Natural killer cell treated with Interleukin-12 subunit alpha and Interleukin-12 subunit beta and Interleukin-15 and Interleukin-18, amount 100 ng/mL, for 72 hours (primary cell): ENCODE results near the gene RASA4B. TPM values are rescaled to one million over a fixed set of nuclear protein-coding genes. Genes with fewer than 3 reads are reported as not detected.

ENCODE experiments used
- ATAC-seq, 2 donors: fragments of 150-1000 bp; cut with Tn5 transposase in 1 of 2; sonication (Bioruptor Pico), chemical (Tn5 transposase) in 1 of 2; 2 replicates each; pipeline ENCODE4 v1.10.0; 2021
- DNase-seq: peaks from one replicate; pipeline ENCODE4 v3.0.0; 2022; ENCODE audit warnings: low spot score
- H3K27ac Mint-ChIP-seq, 2 donors: 1 replicate in 1 of 2; 2 replicates in 1 of 2; pipeline ENCODE4 v1.8.0; 2022; ENCODE audit warnings: mixed read lengths in 2 of 2, mild to moderate bottlenecking in 1 of 2, moderate library complexity in 1 of 2
- H3K27me3 Mint-ChIP-seq, 2 donors: 1 replicate in 1 of 2; 2 replicates in 1 of 2; pipeline ENCODE4 v1.8.0; 2022; ENCODE audit warnings: mixed read lengths in 2 of 2
- H3K36me3 Mint-ChIP-seq: one replicate; pipeline ENCODE4 v1.8.0; 2022; ENCODE audit warnings: mixed read lengths
- H3K4me1 Mint-ChIP-seq, 2 donors: 1 replicate in 1 of 2; 2 replicates in 1 of 2; pipeline ENCODE4 v1.8.0; 2022; ENCODE audit warnings: low read depth in 2 of 2, mixed read lengths in 2 of 2, mild to moderate bottlenecking in 1 of 2
- H3K4me3 Mint-ChIP-seq: one replicate; pipeline ENCODE4 v1.8.0; 2022; ENCODE audit warnings: mixed read lengths
- H3K9me3 Mint-ChIP-seq: 2 replicates; pipeline ENCODE4 v1.8.0; 2022; ENCODE audit warnings: mixed read lengths
- total RNA-seq, 2 donors: library from RNA; stranded (reverse); gene quantifications; one replicate each; pipeline ENCODE4 v1.2.3, GENCODE V29; 2022

Gene RASA4B
- total RNA-seq, 2 donors from 2014 or later: 0.48 to 23.4 TPM

DNA sequence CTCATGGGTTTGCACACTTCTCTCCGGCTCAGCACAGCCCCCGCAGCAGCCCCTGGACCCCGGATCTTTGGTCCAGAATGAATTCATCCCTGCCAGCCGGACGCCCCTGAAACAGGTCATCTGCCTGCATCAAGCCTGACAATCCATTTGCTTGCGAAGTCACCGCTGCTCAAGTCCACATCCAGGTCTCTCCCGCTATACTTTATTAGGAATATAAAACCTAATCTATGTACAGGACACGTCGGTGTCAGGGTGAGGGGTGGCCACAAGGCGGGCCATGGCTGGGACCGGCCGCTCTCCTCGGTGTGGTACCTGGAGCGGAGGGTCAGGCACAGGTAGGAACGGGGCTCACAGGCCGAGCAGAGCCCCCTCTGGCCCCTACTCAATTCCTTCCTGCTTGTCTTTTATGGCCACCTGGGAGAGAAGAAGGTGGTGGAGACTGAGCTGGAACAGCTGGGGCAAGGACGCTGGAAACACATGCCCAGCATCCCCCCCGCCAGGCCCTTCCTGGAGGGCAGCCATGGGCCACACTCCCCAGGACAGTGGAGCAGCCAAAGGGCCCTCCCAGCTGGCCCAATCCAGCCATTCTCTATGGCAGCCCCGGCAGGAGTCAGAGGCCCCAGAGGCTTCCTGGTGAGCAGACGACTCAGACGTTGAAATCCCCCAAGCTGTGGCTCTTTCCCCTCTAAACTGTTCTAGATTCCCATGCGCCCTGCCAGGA, 44.1 kb downstream of the RASA4B start:
- Mint-ChIP-seq H3K27ac (no peak overlapping the region), H3K27me3 (no peaks in the 10 kb centered on the region), H3K9me3 (no peaks in the 10 kb centered on the region), H3K4me3 (no peak overlapping the region), H3K36me3 (no peaks in the 10 kb centered on the region), H3K4me1 (no peaks in the 10 kb centered on the region)
- ATAC-seq (no peak), DNase-seq (peak; percentile 54)

DNA sequence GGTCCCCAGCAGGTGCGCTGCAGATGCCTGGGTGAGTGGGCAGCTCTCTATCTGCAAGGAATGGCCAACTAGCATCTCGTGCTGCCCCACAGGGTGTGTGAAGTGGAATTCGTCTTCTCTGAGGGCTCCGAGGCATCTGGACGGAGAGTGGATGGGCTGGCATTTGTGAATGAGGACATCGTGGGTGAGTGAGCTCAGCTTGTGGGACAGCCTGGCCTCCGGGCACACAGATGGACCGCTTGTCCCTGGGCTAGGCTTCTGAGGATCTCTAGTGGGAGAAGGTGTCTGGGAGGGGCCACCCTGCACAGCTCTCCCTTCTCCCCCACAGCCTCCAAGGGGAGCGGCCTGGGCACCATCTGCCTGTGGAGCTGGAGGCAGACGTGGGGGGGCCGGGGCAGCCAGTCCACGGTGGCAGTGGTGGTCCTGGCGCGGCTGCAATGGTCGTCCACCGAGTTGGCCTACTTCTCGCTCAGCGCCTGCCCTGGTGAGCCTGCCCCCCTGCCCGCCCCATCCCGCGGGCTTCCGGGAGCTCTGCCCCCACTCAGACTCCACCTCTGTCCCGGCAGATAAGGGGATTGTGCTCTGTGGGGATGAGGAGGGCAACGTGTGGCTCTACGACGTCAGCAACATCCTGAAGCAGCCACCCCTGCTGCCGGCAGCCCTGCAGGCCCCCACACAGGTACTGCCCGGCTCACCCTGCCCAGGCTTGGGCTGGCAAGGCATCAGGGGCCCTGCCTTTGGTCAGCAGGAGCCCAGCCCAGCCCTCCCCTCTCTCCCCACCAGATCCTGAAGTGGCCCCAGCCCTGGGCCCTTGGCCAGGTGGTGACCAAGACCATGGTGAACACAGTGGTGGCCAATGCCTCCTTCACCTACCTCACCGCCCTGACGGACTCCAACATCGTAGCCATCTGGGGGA, 45.2 kb downstream of the RASA4B start:
- DNase-seq: peak; percentile 41
- H3K36me3 Mint-ChIP-seq: no peaks in the 10 kb centered on the region
- H3K9me3 Mint-ChIP-seq: no peaks in the 10 kb centered on the region
- no peak overlapping the region for H3K27ac Mint-ChIP-seq
- no peak overlapping the region for H3K4me3 Mint-ChIP-seq
- no peaks in the 10 kb centered on the region for H3K27me3 Mint-ChIP-seq
- ATAC-seq: no peak
- no peaks in the 10 kb centered on the region for H3K4me1 Mint-ChIP-seq

DNA sequence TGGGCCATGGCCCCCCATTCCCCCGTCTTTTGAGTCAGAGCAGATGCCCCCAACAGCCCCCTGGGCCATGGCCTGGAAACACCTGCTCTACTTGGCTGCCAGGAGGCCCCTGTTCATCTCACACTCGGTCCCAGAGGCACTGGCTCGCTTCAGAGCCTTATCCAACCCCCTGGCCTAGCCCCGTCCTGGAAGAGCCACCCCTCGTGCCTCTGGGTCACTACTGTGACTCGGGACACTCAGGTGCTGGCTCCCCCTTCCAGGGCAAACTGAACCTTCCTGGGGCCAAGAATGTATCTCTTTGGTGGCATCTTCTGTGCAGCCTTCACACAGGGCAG, 45.8 kb downstream of the RASA4B start:
- peak; percentile 31 for DNase-seq
- Mint-ChIP-seq H3K4me1 (peaks cover 3 to 4% of the 10 kb centered on the region in 2 donors), H3K27me3 (no peaks in the 10 kb centered on the region), H3K36me3 (no peaks in the 10 kb centered on the region), H3K9me3 (no peaks in the 10 kb centered on the region), H3K4me3 (no peak overlapping the region), H3K27ac (no peak overlapping the region)
- ATAC-seq: no peak

DNA sequence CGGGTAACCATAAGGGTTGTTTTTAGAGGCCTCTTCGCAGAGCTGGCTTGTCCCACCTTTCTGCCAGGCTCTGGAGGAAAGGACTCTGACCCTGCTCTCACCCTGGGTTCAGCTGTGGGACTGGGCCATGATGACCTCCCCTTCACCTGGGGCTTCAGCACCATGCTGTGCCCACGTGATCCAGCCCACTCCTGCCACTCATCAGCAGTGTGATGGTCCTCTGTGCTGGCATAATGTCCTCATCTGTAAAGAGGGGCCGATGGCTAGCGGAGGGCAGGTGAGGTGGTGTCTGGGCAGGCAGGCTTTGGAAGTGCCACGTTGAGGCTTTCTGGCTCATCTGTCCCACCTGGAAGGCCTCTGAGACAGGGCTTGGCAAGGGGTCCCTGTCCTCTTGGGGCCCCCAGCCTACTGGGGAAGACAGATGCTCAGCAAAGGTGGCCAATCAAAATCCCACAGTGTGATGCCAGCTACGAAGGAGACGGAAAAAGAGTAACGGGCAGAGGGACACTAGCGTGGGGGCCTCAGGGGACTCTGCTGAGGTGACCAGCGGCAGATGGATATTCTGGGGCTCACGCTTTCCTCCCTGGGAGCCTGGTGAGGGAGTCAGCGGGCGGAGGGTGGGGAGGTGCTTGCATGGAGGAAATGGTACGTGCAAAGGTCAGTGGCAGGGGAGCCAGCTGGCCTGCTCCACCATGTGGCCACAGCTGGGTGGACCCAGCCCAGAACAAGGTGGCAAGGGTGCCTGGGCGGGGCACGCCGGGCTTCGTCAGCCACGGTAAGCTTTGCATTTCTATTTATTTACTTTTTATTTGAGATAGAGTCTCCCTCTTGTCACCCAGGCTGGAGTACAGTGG, 47.4 kb downstream of the RASA4B start:
- Mint-ChIP-seq H3K4me3 (no peak overlapping the region), H3K27ac (no peak overlapping the region), H3K36me3 (no peaks in the 10 kb centered on the region), H3K4me1 (peaks cover 10 to 15% of the 10 kb centered on the region in 2 donors), H3K27me3 (no peaks in the 10 kb centered on the region), H3K9me3 (no peaks in the 10 kb centered on the region)
- DNase-seq (peak; percentile 57), ATAC-seq (no peak)

DNA sequence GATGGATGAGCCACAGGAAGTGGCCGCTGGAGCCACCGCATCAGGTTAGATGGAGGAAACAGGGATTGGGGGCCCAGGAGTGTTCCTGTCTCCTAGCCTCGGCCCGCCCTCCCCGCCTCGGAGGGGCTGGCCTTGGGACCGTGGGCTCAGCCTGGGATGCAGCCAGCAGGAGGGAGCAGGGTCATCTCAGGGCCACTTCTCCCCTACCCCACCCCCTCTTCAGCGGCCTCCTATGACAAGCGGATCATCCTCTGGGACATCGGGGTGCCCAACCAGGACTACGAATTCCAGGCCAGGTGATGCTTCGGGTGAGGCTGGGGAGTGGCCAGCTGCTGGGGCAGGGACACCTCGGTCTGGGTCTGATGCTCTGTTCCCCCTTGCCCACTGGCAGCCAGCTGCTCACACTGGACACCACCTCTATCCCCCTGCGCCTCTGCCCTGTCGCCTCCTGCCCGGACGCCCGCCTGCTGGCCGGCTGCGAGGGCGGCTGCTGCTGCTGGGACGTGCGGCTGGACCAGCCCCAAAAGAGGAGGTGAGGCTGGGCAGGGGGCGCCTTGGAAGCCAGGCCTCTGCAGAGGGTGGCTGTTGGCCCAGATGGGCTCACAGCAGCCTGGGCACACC, 48.1 kb downstream of the RASA4B start:
- H3K27me3 Mint-ChIP-seq: no peaks in the 10 kb centered on the region
- H3K9me3 Mint-ChIP-seq: no peaks in the 10 kb centered on the region
- ATAC-seq: no peak
- H3K36me3 Mint-ChIP-seq: no peaks in the 10 kb centered on the region
- no peak overlapping the region for H3K27ac Mint-ChIP-seq
- H3K4me3 Mint-ChIP-seq: no peak overlapping the region
- DNase-seq: peak; percentile 59
- H3K4me1 Mint-ChIP-seq: peaks cover 10 to 18% of the 10 kb centered on the region in 2 donors

DNA sequence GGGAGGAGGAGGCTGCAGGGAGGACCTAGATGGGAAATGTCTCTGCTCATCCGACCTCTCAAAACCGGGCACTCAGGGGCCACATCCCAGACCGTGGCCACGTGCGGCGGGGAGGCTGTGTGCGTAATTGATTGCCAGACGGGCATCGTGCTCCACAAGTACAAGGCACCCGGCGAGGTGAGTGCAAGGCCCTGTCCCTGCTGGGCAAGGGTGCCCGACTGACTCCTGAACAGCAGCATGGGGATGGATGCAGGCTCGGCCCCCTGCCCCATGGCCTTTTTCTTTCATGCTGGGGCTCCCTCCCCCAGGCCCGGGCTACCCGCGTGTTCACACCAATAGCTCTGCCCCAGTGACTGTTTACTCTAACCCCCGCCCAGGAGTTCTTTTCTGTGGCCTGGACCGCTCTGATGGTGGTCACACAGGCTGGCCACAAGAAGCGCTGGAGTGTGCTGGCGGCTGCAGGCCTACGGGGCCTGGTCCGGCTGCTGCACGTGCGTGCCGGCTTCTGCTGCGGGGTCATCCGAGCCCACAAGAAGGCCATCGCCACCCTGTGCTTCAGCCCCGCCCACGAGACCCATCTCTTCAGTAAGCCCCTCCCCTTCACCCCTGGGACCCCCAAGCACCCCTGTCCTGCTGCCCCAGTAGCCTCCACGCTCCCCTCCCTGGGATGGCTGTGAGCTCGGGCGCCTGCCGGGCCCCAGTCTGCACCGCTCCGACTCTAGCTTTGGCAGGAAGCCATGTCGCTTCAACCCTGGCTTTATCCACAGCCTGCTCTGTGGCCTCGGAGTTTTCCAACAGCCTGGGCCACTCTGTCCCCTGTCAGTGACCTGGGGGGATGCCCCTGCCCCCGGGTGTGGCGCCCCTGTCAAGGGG, 48.9 kb downstream of the RASA4B start:
- peaks cover 18 to 24% of the 10 kb centered on the region in 2 donors for H3K4me1 Mint-ChIP-seq
- no peak overlapping the region for H3K27ac Mint-ChIP-seq
- H3K4me3 Mint-ChIP-seq: no peak overlapping the region
- H3K9me3 Mint-ChIP-seq: no peaks in the 10 kb centered on the region
- no peaks in the 10 kb centered on the region for H3K36me3 Mint-ChIP-seq
- H3K27me3 Mint-ChIP-seq: no peaks in the 10 kb centered on the region
- peak; percentile 55 for DNase-seq
- ATAC-seq: no peak

DNA sequence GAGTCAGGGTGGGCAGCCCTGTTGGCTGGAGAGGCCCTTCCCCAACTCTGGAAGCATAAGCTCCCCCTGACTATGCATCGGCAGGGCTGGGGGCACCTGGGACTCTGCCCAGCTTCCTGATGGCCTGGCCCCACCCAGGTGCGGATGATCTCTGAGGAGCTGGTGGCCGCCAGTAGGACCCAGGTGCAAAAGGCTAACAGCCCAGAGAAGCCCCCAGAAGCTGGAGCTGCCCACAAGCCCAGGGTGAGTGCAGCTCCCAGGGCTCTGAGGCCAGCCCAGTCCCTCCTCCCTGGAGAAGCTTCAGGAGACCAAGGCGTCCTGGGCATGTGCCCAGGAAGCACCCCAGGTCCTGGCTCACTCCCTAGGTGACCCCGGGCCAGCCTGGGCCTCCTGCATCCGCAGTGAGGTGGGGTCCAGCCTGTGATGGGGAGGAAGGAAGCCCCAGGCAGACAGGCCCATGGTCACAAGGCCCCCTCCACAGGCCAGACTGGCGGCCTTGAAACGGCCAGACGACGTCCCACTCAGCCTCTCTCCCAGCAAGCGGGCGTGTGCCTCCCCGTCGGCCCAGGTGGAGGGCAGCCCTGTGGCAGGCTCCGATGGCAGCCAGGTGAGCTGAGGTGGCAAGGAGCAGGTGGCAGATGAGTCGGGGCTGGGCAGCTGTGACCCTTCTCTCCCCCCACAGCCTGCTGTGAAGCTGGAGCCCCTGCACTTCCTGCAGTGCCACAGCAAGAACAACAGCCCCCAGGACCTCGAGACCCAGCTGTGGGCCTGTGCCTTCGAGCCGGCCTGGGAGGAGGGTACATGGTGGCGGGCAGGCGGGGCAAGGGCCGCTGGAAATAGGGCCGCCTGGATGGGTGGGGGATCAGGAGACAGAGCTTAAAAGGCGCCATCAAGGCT, 49.7 kb downstream of the RASA4B start:
- DNase-seq (peak; percentile 59), ATAC-seq (no peak)
- Mint-ChIP-seq H3K9me3 (no peaks in the 10 kb centered on the region), H3K4me3 (no peak overlapping the region), H3K4me1 (peaks cover 20 to 27% of the 10 kb centered on the region in 2 donors), H3K27ac (no peak overlapping the region), H3K36me3 (no peaks in the 10 kb centered on the region), H3K27me3 (no peaks in the 10 kb centered on the region)

DNA sequence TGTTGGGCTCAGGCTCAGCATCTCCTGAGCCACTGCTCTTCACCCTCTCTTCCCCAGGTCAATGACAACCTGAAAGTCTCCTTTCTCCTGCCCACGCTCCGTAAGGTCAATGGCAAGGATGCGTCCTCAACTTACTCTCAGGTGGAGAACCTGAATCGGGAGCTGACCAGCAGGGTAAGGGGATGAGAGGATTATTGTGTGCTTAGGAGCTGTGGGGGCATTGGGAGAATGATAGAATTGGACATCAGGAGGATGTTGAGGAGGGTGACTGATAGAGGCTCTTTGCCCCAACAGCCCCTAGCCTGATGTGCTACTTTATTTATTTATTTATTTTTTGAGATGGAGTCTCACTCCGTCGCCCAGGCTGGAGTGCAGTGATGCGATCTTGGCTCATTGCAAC, 51.5 kb downstream of the RASA4B start:
- Mint-ChIP-seq H3K4me3 (peak overlapping the region; percentile 87), H3K4me1 (peaks cover 25 to 33% of the 10 kb centered on the region in 2 donors), H3K36me3 (no peaks in the 10 kb centered on the region), H3K27me3 (no peaks in the 10 kb centered on the region), H3K9me3 (no peaks in the 10 kb centered on the region), H3K27ac (peak overlapping the region in 1 of 2 donors; percentile 19)
- ATAC-seq: no peak
- DNase-seq: peak; percentile 44

DNA sequence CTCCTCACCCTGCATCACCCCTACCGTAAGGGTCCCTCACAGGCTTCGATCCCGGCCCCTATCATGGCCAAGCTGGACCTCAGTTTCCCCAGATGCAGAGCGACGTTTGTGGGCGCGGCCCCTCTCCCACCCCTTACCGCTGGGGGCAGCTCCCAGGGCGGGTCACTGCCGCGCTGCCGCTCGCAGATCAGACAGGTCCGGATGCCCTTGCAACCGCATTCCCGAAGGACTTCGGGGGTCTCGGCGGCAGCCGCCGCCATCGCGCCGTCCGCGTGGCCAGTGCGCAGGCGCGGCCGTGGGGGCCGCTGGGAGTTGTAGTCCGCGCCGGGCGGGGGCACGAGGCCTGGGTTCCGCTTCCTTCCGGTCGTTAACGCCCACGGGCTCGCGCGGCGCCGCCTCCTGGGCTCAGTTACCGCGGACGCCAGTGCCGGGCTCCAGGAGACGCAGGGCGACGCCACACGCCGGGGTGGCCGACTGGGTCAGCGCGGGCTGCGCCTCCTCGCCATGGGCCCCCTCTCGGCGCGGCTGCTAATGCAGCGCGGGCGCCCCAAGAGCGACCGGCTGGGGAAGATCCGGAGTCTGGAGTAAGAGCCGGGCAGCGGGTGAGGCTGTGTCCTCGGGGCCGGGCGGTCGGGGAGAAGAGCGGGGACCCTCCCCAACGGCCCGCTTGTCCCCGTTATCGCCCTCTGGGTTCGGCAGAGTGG, 52.8 kb downstream of the RASA4B start, which contains the start of the genes ALKBH4 and LRWD1:
Gene ALKBH4 (minus strand): TSS at position 287 of the 704 bp plus-strand sequence. CDS start 27 bp downstream, at position 260.
Gene LRWD1 (plus strand): TSS at position 408 of the 704 bp plus-strand sequence. CDS start 97 bp downstream, at position 505.
- H3K4me3 Mint-ChIP-seq: peak within 1 kb of the TSS; percentile 87
- no peaks in the 10 kb centered on the region for H3K27me3 Mint-ChIP-seq
- ATAC-seq (peak; percentile 97 to 99), DNase-seq (peak; percentile 99)
- peaks cover 31 to 33% of the 10 kb centered on the region in 2 donors for H3K4me1 Mint-ChIP-seq
- no peaks in the 10 kb centered on the region for H3K9me3 Mint-ChIP-seq
- no peaks in the 10 kb centered on the region for H3K36me3 Mint-ChIP-seq
- H3K27ac Mint-ChIP-seq: peak within 1 kb of the TSS; percentile 54 to 81

DNA sequence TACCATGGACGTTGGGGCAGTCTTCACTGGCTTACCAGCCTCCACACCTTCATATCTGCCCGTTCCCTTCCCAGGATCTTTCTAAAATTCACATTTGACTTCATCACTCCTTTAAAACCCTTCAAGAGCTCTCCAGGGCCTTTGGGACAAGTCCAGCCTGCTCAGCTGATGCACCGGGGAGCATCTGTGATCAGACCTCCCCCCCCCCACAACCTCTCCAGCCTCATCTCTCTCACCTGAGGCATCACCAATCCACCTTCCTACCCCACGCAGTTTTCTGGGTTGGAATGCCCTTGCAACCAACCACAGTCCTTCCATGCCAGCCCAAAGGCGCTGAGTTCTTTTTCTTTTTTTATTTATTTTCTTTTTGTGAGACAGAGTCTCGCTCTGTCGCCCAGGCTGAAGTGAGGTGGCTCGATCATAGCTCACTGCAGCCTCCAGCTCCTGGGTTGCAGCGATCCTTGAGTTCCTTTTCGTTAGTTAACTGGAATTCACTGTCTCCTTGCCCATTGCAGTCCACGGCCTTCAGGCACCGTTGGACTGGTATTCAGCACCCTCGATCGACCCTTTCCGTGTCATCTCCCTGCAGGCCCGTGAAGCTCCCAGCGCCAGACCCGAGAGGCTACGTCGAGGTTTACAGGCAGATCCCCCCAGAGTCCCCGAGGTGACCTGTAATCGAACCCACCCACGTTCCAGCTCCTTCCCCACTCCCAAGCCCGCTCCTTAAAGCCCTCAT, 53.6 kb downstream of the RASA4B start:
- Mint-ChIP-seq H3K27ac (peak overlapping the region; percentile 39 to 81), H3K4me3 (peak overlapping the region; percentile 87), H3K4me1 (peaks cover 31 to 33% of the 10 kb centered on the region in 2 donors), H3K27me3 (no peaks in the 10 kb centered on the region), H3K36me3 (no peaks in the 10 kb centered on the region), H3K9me3 (no peaks in the 10 kb centered on the region)
- ATAC-seq (no peak), DNase-seq (peak; percentile 57)

DNA sequence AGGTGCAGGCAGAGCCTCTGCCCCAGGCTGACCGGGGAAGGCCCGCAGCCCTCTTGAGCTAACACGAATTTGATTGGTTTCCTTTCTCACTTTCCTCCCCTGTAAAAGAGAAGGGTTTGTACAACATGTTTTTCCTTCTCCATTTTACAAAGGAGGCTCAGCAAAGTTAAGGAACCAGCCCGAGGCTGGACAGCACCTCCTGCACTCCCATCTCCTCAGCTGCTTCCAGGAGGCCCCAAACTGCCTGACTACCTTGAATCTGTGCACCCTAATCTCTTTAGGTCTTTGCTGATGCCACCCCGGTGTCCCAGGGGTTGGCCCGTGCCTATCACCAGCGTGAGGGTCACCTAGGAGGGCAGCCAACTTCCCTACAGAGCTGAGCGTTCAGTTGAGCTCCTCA, 57.1 kb downstream of the RASA4B start:
- Mint-ChIP-seq H3K27me3 (no peaks in the 10 kb centered on the region), H3K4me3 (no peak overlapping the region), H3K4me1 (peaks cover 20 to 21% of the 10 kb centered on the region in 2 donors), H3K36me3 (no peaks in the 10 kb centered on the region), H3K27ac (no peak overlapping the region), H3K9me3 (no peaks in the 10 kb centered on the region)
- DNase-seq (peak; percentile 52), ATAC-seq (no peak)
